ENCODE data around the gene SLC1A2. TPM values are rescaled to one million over a fixed set of nuclear protein-coding genes. Genes with fewer than 3 reads are reported as not detected.

The SLC1A2 gene
- total RNA-seq, 1 experiment from 2014 or later = 0.50 TPM

DNA sequence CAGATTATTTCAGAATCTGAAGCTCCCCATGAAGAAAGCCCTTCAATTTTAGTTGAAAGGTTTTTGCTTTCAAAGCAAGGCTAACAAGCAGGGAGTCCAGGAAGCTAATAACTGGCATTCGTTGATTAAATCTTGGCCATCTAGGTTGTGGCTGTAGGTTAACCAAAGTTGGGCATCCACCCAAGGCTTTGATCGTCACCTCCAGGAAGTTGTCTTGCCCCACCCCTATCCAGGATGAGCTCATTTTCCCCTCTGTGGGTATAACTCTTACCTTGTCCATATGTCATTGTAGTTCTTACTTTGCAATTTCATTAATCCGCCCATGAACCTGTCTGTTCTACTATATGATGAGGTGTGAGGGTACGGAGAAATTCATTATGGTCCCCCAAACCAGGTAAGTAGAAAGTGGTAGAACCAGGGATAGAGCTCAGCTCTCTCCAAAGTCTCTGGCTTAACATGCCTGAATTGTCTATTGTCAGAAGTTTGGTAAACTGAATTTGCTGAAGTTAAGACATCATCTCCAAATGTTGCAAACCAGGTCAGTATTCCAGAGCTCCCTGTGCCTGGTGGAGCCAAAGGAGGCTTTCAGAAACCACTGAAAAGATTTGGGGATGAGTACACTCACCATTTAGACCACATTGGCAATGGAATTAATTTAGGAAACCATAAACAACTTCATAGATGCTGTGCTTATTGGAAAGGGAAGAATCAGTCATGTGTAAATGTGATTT, 183.3 kb downstream of the SLC1A2 start:
- Histone ChIP-seq H2BK5ac (ENCODE audit: insufficient read length, low read length) (no peak overlapping the region), H3K14ac (ENCODE audit: insufficient read depth, low read length) (no peak overlapping the region), H2BK15ac (ENCODE audit: low read depth, low read length) (no peak overlapping the region), H2AK5ac (ENCODE audit: insufficient read length, low read length) (no peak overlapping the region), H3K79me1 (ENCODE audit: insufficient read depth, low read depth, low read length, poor library complexity, severe bottlenecking) (no peaks in the 10 kb centered on the region), H4K8ac (replicated peaks; ENCODE audit: insufficient read length, low read depth, low read length) (no peak overlapping the region), H3K23ac (ENCODE audit: insufficient read length, low read depth, low read length) (no peak overlapping the region), H3K27me3 (ENCODE audit: insufficient read depth, low read length) (no peaks in the 10 kb centered on the region), H3K4ac (ENCODE audit: low read depth, low read length) (no peak overlapping the region), H3K4me2 (ENCODE audit: insufficient read depth, insufficient read length, low read length) (no peak overlapping the region), H3K79me2 (ENCODE audit: insufficient read depth, low read length) (no peaks in the 10 kb centered on the region), H3K9ac (ENCODE audit: extremely low read depth, insufficient read length, low read length) (no peak overlapping the region), H2AFZ (ENCODE audit: low read length) (no peak overlapping the region), H4K5ac (ENCODE audit: insufficient read length, low read depth, low read length) (no peak overlapping the region), H2BK20ac (ENCODE audit: low read depth, low read length, poor library complexity, severe bottlenecking) (no peak overlapping the region), H3K4me1 (ENCODE audit: insufficient read depth, low read length) (peaks cover 1% of the 10 kb centered on the region; the same call in 1 of the 2 replicates), H2BK12ac (ENCODE audit: insufficient read length, low read depth, low read length) (no peak overlapping the region), H4K91ac (ENCODE audit: insufficient read length, low read depth, low read length) (no peak overlapping the region), H2BK120ac (ENCODE audit: low read depth, low read length, poor library complexity, severe bottlenecking) (no peak overlapping the region), H3K27ac (ENCODE audit: insufficient read length, low read depth, low read length) (no peak overlapping the region), H3K18ac (ENCODE audit: insufficient read length, low read depth, low read length) (no peak overlapping the region), H4K20me1 (ENCODE audit: control insufficient read depth, insufficient read depth, insufficient read length) (no peaks in the 10 kb centered on the region), H3T11ph (ENCODE audit: low read length) (no peak overlapping the region), H3K56ac (ENCODE audit: insufficient read length, low read depth, low read length) (no peak overlapping the region), H3K9me3 (ENCODE audit: control insufficient read depth, low read depth, low read length) (no peaks in the 10 kb centered on the region), H3K23me2 (ENCODE audit: insufficient read length, low read depth, low read length, poor library complexity, severe bottlenecking) (no peaks in the 10 kb centered on the region)
- no peak overlapping the region for H3K4me3 Mint-ChIP-seq
- no peaks in the 10 kb centered on the region; a peak in 1 of 5 replicates for H3K9me3 Mint-ChIP-seq
- no peak overlapping the region for H3K27ac Mint-ChIP-seq
- peaks cover 14 to 17% of the 10 kb centered on the region in 2 experiments for H3K4me1 Mint-ChIP-seq
- H3K27me3 Mint-ChIP-seq (ENCODE audit: low read depth) = no peaks in the 10 kb centered on the region; the same call in none of the 2 replicates
- no CpG with 5 or more reads among the region's 4 CpGs for WGBS (ENCODE audit: extremely low coverage, insufficient read length, low lambda C conversion rate)
- DNase-seq = no peak
- TF ChIP-seq, protein P1, sequence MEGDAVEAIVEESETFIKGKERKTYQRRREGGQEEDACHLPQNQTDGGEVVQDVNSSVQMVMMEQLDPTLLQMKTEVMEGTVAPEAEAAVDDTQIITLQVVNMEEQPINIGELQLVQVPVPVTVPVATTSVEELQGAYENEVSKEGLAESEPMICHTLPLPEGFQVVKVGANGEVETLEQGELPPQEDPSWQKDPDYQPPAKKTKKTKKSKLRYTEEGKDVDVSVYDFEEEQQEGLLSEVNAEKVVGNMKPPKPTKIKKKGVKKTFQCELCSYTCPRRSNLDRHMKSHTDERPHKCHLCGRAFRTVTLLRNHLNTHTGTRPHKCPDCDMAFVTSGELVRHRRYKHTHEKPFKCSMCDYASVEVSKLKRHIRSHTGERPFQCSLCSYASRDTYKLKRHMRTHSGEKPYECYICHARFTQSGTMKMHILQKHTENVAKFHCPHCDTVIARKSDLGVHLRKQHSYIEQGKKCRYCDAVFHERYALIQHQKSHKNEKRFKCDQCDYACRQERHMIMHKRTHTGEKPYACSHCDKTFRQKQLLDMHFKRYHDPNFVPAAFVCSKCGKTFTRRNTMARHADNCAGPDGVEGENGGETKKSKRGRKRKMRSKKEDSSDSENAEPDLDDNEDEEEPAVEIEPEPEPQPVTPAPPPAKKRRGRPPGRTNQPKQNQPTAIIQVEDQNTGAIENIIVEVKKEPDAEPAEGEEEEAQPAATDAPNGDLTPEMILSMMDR (conservative IDR thresholded peaks at IDR 0.05) = no peak
- H3K36me3 Mint-ChIP-seq (ENCODE audit: insufficient read depth in 1 of 3, low read depth in 3 of 3) = 0 out of 7 replicates have a peak, but pooled peaks cover 0 to 4% (median 0%) of the 10 kb centered on the region in 3 experiments

Measured in H9 (cell line).